Lung (tissue), 12 donors: ENCODE measurements around the gene ELOVL1. TPM values are rescaled to one million over a fixed set of nuclear protein-coding genes. Genes with fewer than 3 reads are reported as not detected.

ENCODE experiments used
- ATAC-seq: fragments of 200-7000 bp; cut with Tn5 transposase; one replicate; pipeline ENCODE4 v1.9.1; 2020; ENCODE audit warnings: moderate number of reproducible peaks; ENCODE audit not compliant: insufficient read depth, low FRiP score
- DNase-seq, 3 donors: peaks; one replicate each; pipeline ENCODE4 v3.0.0-alpha.2; 2013 to 2017
- H3K27ac ChIP-seq, 2 donors: one replicate each; pipeline ENCODE4 v1.5.1; 2013; ENCODE audit warnings: mild to moderate bottlenecking in 2 of 2, moderate library complexity in 2 of 2, control low read depth in 1 of 2, inconsistent platforms in 1 of 2, low read depth in 1 of 2, low read length in 1 of 2
- H3K27me3 ChIP-seq, 3 donors: one replicate each; pipeline ENCODE4 v1.5.1; 2013; ENCODE audit warnings: low read length in 2 of 3; ENCODE audit not compliant: control insufficient read depth in 3 of 3, insufficient read depth in 3 of 3
- H3K36me3 ChIP-seq, 4 donors: one replicate each; pipeline ENCODE4 v1.5.1; 2013; ENCODE audit warnings: low read length in 4 of 4, mild to moderate bottlenecking in 1 of 4, moderate library complexity in 1 of 4; ENCODE audit not compliant: control insufficient read depth in 4 of 4, insufficient read depth in 4 of 4
- H3K4me1 ChIP-seq, 5 donors: one replicate each; pipeline ENCODE4 v1.5.1; 2013; ENCODE audit warnings: low read length in 5 of 5, mild to moderate bottlenecking in 2 of 5, moderate library complexity in 1 of 5; ENCODE audit not compliant: control insufficient read depth in 5 of 5, insufficient read depth in 5 of 5
- H3K4me3 ChIP-seq: one replicate; pipeline ENCODE4 v1.5.1; 2013; ENCODE audit warnings: mild to moderate bottlenecking, control low read depth, moderate library complexity
- H3K9ac ChIP-seq, 2 donors: one replicate each; pipeline ENCODE4 v1.5.1; 2013; ENCODE audit warnings: low read length in 2 of 2, control low read depth in 1 of 2; ENCODE audit not compliant: insufficient read depth in 1 of 2
- H3K9me3 ChIP-seq, 4 donors: one replicate each; pipeline ENCODE4 v1.5.1; 2013; ENCODE audit warnings: low read length in 3 of 4, mild to moderate bottlenecking in 1 of 4, moderate library complexity in 1 of 4; ENCODE audit not compliant: control insufficient read depth in 4 of 4, insufficient read depth in 3 of 4
- WGBS, 2 donors: extraction: QIAGEN DNeasy Blood & Tissue Kit; methylation state at CpG; one replicate each; pipeline ENCODE4 v1.1.7; 2013; 5-methylcytosine and 5-hydroxymethylcytosine counted together
- polyA plus RNA-seq, 2 donors: library from polyadenylated mRNA; stranded (reverse); fragments of 200-250 nt; gene quantifications; one replicate each; pipeline ENCODE4 v1.2.1, GENCODE V29; 2013
- total RNA-seq, 2 donors: library from RNA; depleted of rRNA in 1 of 2; stranded (reverse); fragments of >200 nt in 1 of 2; gene quantifications; one replicate each; pipeline ENCODE4 v1.2.1, GENCODE V29; 2014 to 2021
- TF ChIP-seq, protein P1 (sequence below): IDR thresholded peaks from 2 replicates; pipeline ENCODE4 v1.5.1; 2012; ENCODE audit warnings: mild to moderate bottlenecking; ENCODE audit errors: control extremely low read depth, extremely low read depth
- donor health status: control.
- donor health status: control.
- donor health status: Bipolar disorder and iron deficiency.
- donor health status: healthy.
- donor health status: DM: yes; HTN: yes; CAD: no.

The ELOVL1 gene
- total and polyA plus RNA-seq, 4 donors = 41.2 to 174 (median 103) TPM

DNA sequence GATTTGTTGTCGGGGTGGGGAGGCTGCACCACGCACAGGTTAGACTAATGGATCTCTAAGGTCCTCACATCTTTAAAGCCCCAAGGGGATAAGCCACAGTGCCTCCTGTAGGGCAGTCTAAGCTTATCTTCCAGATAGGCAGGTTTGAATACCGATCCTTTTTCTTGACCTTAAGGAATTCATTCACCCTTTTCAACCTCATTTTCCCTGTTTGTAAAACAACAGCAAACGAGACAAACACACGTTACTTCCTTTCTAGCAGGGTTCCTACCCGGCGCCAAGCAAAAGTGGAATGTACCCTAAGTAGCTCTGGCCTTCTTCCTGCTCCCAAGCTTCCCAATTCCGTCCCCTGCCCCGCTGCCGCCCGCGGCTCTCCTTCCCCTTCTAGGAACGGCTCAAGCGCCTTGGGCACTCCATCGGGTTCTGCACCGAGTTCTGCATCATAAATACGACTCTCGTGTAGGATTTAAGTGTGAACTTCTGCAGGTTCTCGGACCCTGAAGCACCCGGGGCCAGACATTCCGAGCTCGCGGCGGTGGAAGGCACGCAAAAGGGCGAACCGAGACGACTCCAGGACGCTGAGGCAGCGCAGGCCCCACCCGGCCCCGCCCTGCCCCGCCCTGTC, 9.6 kb downstream of the ELOVL1 start:
- DNase-seq (peak in 1 of 3 donors; percentile 53), ATAC-seq (peak; percentile 41)
- Histone ChIP-seq H3K4me3 (peak overlapping the region; percentile 70), H3K36me3 (peaks cover under 1 to 19% (median 14%) of the 10 kb centered on the region in 4 donors), H3K4me1 (peaks cover 0 to 29% (median 6%) of the 10 kb centered on the region in 5 donors), H3K27me3 (no peaks in the 10 kb centered on the region), H3K9me3 (no peaks in the 10 kb centered on the region), H3K9ac (peak overlapping the region; percentile 66 to 85), H3K27ac (peak overlapping the region; percentile 98 to 99)
- WGBS, 2 donors = 0 to 1% methylated on average over 30 to 33 of the region's 33 CpGs
- TF ChIP-seq, protein P1, sequence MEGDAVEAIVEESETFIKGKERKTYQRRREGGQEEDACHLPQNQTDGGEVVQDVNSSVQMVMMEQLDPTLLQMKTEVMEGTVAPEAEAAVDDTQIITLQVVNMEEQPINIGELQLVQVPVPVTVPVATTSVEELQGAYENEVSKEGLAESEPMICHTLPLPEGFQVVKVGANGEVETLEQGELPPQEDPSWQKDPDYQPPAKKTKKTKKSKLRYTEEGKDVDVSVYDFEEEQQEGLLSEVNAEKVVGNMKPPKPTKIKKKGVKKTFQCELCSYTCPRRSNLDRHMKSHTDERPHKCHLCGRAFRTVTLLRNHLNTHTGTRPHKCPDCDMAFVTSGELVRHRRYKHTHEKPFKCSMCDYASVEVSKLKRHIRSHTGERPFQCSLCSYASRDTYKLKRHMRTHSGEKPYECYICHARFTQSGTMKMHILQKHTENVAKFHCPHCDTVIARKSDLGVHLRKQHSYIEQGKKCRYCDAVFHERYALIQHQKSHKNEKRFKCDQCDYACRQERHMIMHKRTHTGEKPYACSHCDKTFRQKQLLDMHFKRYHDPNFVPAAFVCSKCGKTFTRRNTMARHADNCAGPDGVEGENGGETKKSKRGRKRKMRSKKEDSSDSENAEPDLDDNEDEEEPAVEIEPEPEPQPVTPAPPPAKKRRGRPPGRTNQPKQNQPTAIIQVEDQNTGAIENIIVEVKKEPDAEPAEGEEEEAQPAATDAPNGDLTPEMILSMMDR = peak; percentile 5

DNA sequence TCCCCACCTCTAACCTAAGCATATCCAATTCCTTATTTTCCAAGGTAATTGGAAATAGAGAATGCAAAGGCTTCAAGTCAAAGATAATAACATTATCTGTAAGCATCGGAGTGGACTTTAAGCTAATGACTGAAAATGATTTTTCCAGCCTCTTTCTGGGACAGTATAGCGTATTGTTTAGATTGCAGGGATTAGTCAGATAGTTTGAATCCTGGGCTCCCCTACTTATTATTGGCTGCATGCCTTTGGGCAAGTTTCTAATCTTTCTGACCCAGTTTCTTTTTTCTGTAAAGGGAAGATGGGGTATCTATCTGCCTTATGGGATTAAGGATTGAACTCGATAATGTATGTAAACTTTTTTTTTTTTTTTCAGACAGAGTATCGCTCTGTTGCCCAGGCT, 10.6 kb downstream of the ELOVL1 start:
- Histone ChIP-seq H3K9me3 (no peaks in the 10 kb centered on the region), H3K27ac (no peak overlapping the region), H3K4me3 (no peak overlapping the region), H3K9ac (no peak overlapping the region), H3K36me3 (peaks cover 0 to 13% (median 8%) of the 10 kb centered on the region in 4 donors), H3K4me1 (peaks cover 0 to 29% (median 6%) of the 10 kb centered on the region in 5 donors), H3K27me3 (no peaks in the 10 kb centered on the region)
- 90 to 92% methylated on average over 4 of the region's 4 CpGs for WGBS, 2 donors
- DNase-seq = no peak
- TF ChIP-seq, protein P1 = no peak
- no peak for ATAC-seq

DNA sequence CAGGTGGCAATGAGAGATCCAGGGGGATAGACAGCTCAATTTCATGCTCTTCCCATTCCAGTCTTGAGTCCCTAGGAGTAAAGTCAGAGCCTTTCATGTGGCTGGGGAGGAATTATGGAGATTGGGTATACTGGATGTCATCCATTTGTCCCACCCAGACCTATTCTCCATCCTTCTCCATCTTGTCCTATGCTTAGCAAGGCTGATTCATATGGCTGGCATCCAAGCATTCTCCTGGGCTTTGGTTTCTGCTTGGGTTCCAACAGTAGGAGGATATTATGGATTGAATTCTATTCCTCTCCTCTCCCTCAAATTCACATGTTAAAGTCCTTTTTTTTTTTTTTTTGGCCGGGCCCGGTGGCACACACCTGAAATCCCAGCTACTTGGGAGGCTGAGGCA, 12.9 kb downstream of the ELOVL1 start:
- Histone ChIP-seq H3K27ac (no peak overlapping the region), H3K36me3 (no peaks in the 10 kb centered on the region), H3K4me1 (peaks cover 0 to 17% (median 6%) of the 10 kb centered on the region in 5 donors), H3K27me3 (no peaks in the 10 kb centered on the region), H3K9me3 (no peaks in the 10 kb centered on the region), H3K9ac (no peak overlapping the region), H3K4me3 (no peak overlapping the region)
- WGBS, 2 donors = 94 to 100% methylated on average over 2 of the region's 2 CpGs
- TF ChIP-seq, protein P1 = no peak
- DNase-seq = no peak
- no peak for ATAC-seq
